Heart left ventricle (tissue), 16 donors: ENCODE data around the gene THSD7B. TPM values are rescaled to one million over a fixed set of nuclear protein-coding genes. Genes with fewer than 3 reads are reported as not detected.

Experiments
- ATAC-seq, 4 donors: fragments of 200-7000 bp; cut with Tn5 transposase; one replicate each; pipeline ENCODE4 v1.9.1; 2020 to 2022; ENCODE audit warnings: moderate library complexity in 4 of 4, mild to moderate bottlenecking in 3 of 4, moderate number of reproducible peaks in 1 of 4
- DNase-seq, 5 donors: peaks; one replicate each; pipeline ENCODE4 v3.0.0-alpha.2; 2020
- H3K27ac ChIP-seq, 12 donors: fragments of 200-600 bp; sonication (generic) in 4 of 12; one replicate each; pipeline versions ENCODE4 v1.5.0 to v1.8.0; 2016 to 2022; ENCODE audit warnings: mild to moderate bottlenecking in 2 of 12
- H3K27me3 ChIP-seq, 9 donors: fragments of 200-600 bp; sonication (generic) in 2 of 9; one replicate each; pipeline versions ENCODE4 v1.5.1 to v1.8.0; 2016 to 2022; ENCODE audit warnings: mild to moderate bottlenecking in 3 of 9
- H3K36me3 ChIP-seq, 9 donors: fragments of 200-600 bp; sonication (generic) in 2 of 9; one replicate each; pipeline versions ENCODE4 v1.5.0 to v1.8.0; 2018 to 2022; ENCODE audit warnings: mild to moderate bottlenecking in 2 of 9
- H3K4me1 ChIP-seq, 12 donors: fragments of 200-600 bp; sonication (generic) in 4 of 12; one replicate each; pipeline versions ENCODE4 v1.5.0 to v1.8.0; 2016 to 2022; ENCODE audit warnings: mild to moderate bottlenecking in 3 of 12
- H3K4me3 ChIP-seq, 12 donors: fragments of 200-600 bp; sonication (generic) in 4 of 12; one replicate each; pipeline versions ENCODE4 v1.5.0 to v1.8.0; 2017 to 2022; ENCODE audit warnings: mild to moderate bottlenecking in 9 of 12, moderate library complexity in 4 of 12
- H3K9me3 ChIP-seq, 12 donors: fragments of 200-600 bp; sonication (generic) in 4 of 12; one replicate each; pipeline versions ENCODE4 v1.5.0 to v1.8.0; 2016 to 2022; ENCODE audit warnings: mild to moderate bottlenecking in 1 of 12
- POLR2A ChIP-seq, 2 donors: fragments of 450-650 bp; IDR thresholded peaks; one replicate each; pipeline ENCODE4 v1.6.1; 2017; ENCODE audit warnings: antibody characterized with exemption in 2 of 2, mild to moderate bottlenecking in 2 of 2, moderate library complexity in 2 of 2
- WGBS, 4 donors: extraction: QIAGEN DNeasy Blood & Tissue Kit in 2 of 4; methylation state at CpG; one replicate each; pipeline versions ENCODE4 v1.1.5 to v1.1.7; 2013 to 2018; 5-methylcytosine and 5-hydroxymethylcytosine counted together
- intact Hi-C, 10 donors: fragments of 100-400 bp; cut with DNase I; formaldehyde crosslinking; loops; one replicate each; pipeline versions ENCODE4 v1.11.1 to v1.14.2; 2022
- polyA plus RNA-seq, 2 donors: library from polyadenylated mRNA; stranded (reverse); fragments of 200-250 nt; gene quantifications; one replicate each; pipeline ENCODE4 v1.2.3, GENCODE V29; 2013
- total RNA-seq, 9 donors: library from RNA; depleted of rRNA in 2 of 9; stranded (reverse); fragments of >200 nt in 2 of 9; fragmentation: NEBNext Ultra II Directional in 3 of 9; extraction: Animal tissue kit (Norgen Biotek cat#: 25700) in 3 of 9; gene quantifications; one replicate each; pipeline versions ENCODE4 v1.1.0 to v1.2.4, GENCODE V29; 2016 to 2023
- TF ChIP-seq, protein P1 (sequence below), 12 donors: fragments of 200-600 bp; sonication (generic) in 4 of 12; IDR thresholded peaks; one replicate each; pipeline versions ENCODE4 v1.5.0 to v1.8.0; 2018 to 2022; ENCODE audit warnings: antibody characterized with exemption in 12 of 12, mild to moderate bottlenecking in 5 of 12
- donor health status: ischemic (EF 13 %, LVEDD 7.1; RV severe dilation, severe dysfunction).
- donor health status: healthy with polysubstance abuse.
- donor health status: DM: no; HTN: yes; CAD: no.
- donor health status: DM: no; HTN: no; CAD: no.
- donor health status: ischemic (EF 25% LVEDD 6.9; RV normal size, moderate dysfunction).
- donor health status: ischemic (EF 25% LVEDD 5.7; RV mildly dilated, moderate dysfunction).
- donor health status: healthy.
- donor health status: DM: yes; HTN: yes; CAD: no.
- donor health status: ischemic (EF 35%, LVEDD 5.7; RV mildly dilated, moderate dysfunction).
- donor health status: nonischemic (EF 11% LVEDD 7.7; RV severe dilation, severe dysfunction).
- donor health status: DM: yes; HTN: yes; CAD: no.
- donor health status: PGD.
- donor health status: ischemic (EF 29% LVEDD 5.4; RV normal size, mild dysfunction).
- donor health status: nonischemic (EF 23%, LVEDD 6.1; RV moderate dilation, normal function).

The THSD7B gene
- total and polyA plus RNA-seq, 11 donors = 0.04 to 0.43 (median 0.17) TPM

- H3K36me3 ChIP-seq = no peaks in the 10 kb centered on the region
- WGBS, 4 donors = 57 to 70% (median 65%) methylated on average over 2 of the region's 2 CpGs
- no peak overlapping the region for H3K4me3 ChIP-seq
- TF ChIP-seq POLR2A (IDR thresholded peaks at IDR 0.05) = no peak
- TF ChIP-seq, protein P1, sequence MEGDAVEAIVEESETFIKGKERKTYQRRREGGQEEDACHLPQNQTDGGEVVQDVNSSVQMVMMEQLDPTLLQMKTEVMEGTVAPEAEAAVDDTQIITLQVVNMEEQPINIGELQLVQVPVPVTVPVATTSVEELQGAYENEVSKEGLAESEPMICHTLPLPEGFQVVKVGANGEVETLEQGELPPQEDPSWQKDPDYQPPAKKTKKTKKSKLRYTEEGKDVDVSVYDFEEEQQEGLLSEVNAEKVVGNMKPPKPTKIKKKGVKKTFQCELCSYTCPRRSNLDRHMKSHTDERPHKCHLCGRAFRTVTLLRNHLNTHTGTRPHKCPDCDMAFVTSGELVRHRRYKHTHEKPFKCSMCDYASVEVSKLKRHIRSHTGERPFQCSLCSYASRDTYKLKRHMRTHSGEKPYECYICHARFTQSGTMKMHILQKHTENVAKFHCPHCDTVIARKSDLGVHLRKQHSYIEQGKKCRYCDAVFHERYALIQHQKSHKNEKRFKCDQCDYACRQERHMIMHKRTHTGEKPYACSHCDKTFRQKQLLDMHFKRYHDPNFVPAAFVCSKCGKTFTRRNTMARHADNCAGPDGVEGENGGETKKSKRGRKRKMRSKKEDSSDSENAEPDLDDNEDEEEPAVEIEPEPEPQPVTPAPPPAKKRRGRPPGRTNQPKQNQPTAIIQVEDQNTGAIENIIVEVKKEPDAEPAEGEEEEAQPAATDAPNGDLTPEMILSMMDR (IDR thresholded peaks at IDR 0.05) = no peak
- no peaks in the 10 kb centered on the region for H3K4me1 ChIP-seq
- DNase-seq = no peak
- no peak overlapping the region for H3K27ac ChIP-seq
- H3K27me3 ChIP-seq = no peaks in the 10 kb centered on the region
- no peaks in the 10 kb centered on the region for H3K9me3 ChIP-seq
- no peak for ATAC-seq
- intact Hi-C loops = no loop called here
Measured at GRCh38 chr2:137525641-137526190, 760.4 kb downstream of the THSD7B start.

DNA sequence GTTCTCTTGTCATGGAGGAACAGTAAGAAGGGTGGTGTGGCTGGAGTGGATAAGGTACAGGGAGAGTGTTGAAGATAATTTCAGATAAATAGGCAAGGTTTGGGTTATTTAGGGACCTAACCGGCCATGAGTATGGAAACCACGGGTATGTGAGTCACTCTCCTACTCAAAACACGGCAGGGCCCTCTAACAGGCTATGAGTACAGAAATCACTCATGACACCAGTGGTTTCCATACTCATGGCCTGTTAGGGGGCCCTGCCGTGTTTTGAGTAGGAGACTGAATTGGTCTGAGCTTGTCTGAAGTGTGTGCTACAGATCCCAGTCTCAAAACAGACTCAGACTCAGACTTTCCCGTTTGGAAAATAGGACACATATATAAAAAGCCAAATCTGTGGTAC, 770.6 kb downstream of the THSD7B start:
- intact Hi-C loops = no loop called here
- H3K36me3 ChIP-seq = no peaks in the 10 kb centered on the region
- H3K4me3 ChIP-seq = no peak overlapping the region
- DNase-seq = no peak
- ATAC-seq = no peak
- TF ChIP-seq, protein P1 (IDR thresholded peaks at IDR 0.05) = no peak
- no peak for TF ChIP-seq POLR2A (IDR thresholded peaks at IDR 0.05)
- H3K4me1 ChIP-seq = no peaks in the 10 kb centered on the region
- no peaks in the 10 kb centered on the region for H3K27me3 ChIP-seq
- H3K9me3 ChIP-seq = peaks cover 0 to 4% (median 0%) of the 10 kb centered on the region in 12 donors
- H3K27ac ChIP-seq = no peak overlapping the region
- 43 to 68% (median 65%) methylated on average over 5 of the region's 5 CpGs for WGBS, 4 donors

DNA sequence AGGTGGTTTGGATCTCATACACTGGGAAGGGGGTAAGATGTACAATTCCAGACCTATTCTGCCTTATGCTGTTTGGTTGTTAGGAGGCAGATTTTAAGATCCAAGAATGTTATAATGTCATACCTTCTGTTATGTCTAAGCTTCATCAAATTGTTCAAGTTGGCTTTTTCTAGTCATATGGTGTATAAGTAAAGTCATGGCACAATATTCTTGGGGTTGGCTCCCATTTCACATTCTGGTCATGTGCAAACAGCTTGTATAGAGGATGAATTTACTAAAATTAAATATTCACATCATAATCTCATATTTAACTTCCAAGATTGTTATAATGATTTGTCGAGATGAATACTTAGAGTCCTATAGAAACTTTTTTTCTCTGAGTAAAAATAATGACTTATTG, 774.0 kb downstream of the THSD7B start:
- TF ChIP-seq POLR2A (IDR thresholded peaks at IDR 0.05) = no peak
- TF ChIP-seq, protein P1 (IDR thresholded peaks at IDR 0.05) = no peak
- WGBS, 4 donors = 71 to 83% (median 74%) methylated on average over 1 of the region's 1 CpG
- no peaks in the 10 kb centered on the region for H3K27me3 ChIP-seq

GRCh38 chr2:137547842-137548241, 782.5 kb downstream of the THSD7B start:
- H3K36me3 ChIP-seq = no peaks in the 10 kb centered on the region
- no peaks in the 10 kb centered on the region for H3K4me1 ChIP-seq
- no peak overlapping the region for H3K4me3 ChIP-seq
- DNase-seq (no peak), ATAC-seq (no peak)
- TF ChIP-seq POLR2A (IDR thresholded peaks at IDR 0.05) = no peak
- H3K27ac ChIP-seq = no peak overlapping the region
- WGBS, 4 donors = 64 to 71% (median 69%) methylated on average over 6 of the region's 6 CpGs
- no peaks in the 10 kb centered on the region for H3K27me3 ChIP-seq
- intact Hi-C loops = no loop called here
- H3K9me3 ChIP-seq = no peaks in the 10 kb centered on the region

More for the DNA sequence above, 774.0 kb downstream of the THSD7B start:
- Histone ChIP-seq H3K4me3 (no peak overlapping the region), H3K27ac (no peak overlapping the region), H3K9me3 (peaks cover 0 to 19% (median 4%) of the 10 kb centered on the region in 12 donors), H3K36me3 (no peaks in the 10 kb centered on the region), H3K4me1 (no peaks in the 10 kb centered on the region)
- intact Hi-C loops = no loop called here
- DNase-seq (no peak), ATAC-seq (no peak)

DNA sequence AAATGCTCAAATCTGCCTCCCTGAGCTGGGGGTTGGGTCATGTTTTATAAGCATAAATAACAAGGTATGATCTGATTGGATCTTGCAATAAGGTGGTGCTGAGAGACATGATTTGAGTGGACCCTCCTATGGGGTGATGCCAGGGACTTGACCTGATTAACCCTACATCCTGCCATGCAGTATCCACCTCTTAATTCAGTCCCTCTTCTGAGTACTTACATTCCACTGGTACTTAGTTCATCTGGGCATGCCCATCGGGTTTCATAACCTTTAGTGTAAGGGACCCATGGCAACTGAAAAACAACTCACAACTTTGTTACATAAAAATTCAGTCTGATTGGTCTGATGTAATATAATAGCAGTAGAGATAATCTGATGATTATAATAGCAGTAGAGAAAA, 801.0 kb downstream of the THSD7B start:
- no peaks in the 10 kb centered on the region for H3K36me3 ChIP-seq
- H3K4me3 ChIP-seq = no peak overlapping the region
- H3K9me3 ChIP-seq = peaks cover 0 to 12% (median 0%) of the 10 kb centered on the region in 12 donors
- no peak overlapping the region for H3K27ac ChIP-seq
- no peak for TF ChIP-seq POLR2A (IDR thresholded peaks at IDR 0.05)
- TF ChIP-seq, protein P1 (IDR thresholded peaks at IDR 0.05) = no peak
- DNase-seq (no peak), ATAC-seq (no peak)
- intact Hi-C loops = no loop called here
- H3K27me3 ChIP-seq = no peaks in the 10 kb centered on the region
- WGBS, 4 donors = 76 to 100% (median 86%) methylated on average over 1 of the region's 1 CpG
- no peaks in the 10 kb centered on the region for H3K4me1 ChIP-seq
